Putamen (tissue), 1 donor: Measurements from ENCODE around the gene GPRASP1.

Source experiments
- DNase-seq: peaks from one replicate; pipeline ENCODE4 v3.0.0-alpha.2; 2016; ENCODE audit warnings: low spot score

Gene GPRASP1

DNA sequence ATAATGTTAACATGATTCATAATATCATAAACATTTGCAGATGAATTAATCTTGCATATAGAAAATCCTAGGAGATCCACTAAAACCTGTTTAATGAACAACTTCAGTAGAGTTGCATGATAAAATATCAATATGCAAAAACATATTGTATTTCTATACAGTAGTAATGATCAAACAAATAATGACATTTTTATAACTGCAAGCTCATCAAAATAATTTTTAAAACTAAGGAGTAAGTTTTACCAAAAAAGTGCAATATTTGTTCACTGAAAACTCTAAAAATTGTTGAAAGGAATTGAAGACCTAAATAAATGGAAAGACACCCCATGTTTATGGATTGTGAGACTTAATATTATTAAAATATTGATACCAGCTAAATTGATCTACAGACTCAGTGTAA lies 45.0 kb downstream of the GPRASP1 start:
- no peak for DNase-seq

DNA sequence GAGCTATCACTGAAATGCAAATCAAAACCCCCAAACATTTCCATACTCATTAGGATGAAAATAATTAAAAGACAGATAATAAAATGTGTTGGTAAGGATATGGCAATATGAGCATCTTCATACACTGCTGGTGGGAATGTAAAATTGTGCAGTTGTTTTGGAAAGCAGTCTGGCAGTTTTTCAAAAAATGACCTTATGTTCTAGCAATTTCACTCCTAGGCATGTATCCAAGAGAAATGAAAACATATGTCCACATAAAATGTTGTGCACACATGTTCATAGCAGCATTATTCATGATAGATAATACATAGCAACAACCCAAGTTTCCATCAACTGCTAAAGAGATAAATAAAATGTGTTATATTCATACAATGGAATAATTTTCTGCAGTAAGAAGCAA lies 46.2 kb downstream of the GPRASP1 start:
- no peak for DNase-seq
